Body of pancreas (tissue), 4 donors: Measurements from ENCODE around the gene HDLBP. TPM values are rescaled to one million over a fixed set of nuclear protein-coding genes. Genes with fewer than 3 reads are reported as not detected.

Experiments used
- ATAC-seq: fragments of 150-250 bp; one replicate; pipeline ENCODE4 v1.9.1; 2016
- DNase-seq, 4 donors: peaks; one replicate each; pipeline ENCODE4 v3.0.0-alpha.2; 2019
- H3K27ac ChIP-seq, 4 donors: fragments of 200-600 bp; sonication (generic); 1 replicate in 3 of 4; 2 replicates in 1 of 4; pipeline versions ENCODE4 v1.5.1 to v1.6.1; 2016 to 2019; ENCODE audit warnings: mild to moderate bottlenecking in 1 of 4, mixed read lengths in 1 of 4, moderate library complexity in 1 of 4
- H3K27me3 ChIP-seq, 2 donors: fragments of 200-600 bp; sonication (generic); one replicate each; pipeline ENCODE4 v1.6.0; 2016; ENCODE audit warnings: mild to moderate bottlenecking in 1 of 2
- H3K36me3 ChIP-seq, 2 donors: fragments of 200-600 bp; sonication (generic); replicated peaks in 1 of 2; 2 replicates each; pipeline ENCODE4 v1.5.1; 2016; ENCODE audit warnings: low read depth in 2 of 2; ENCODE audit not compliant: insufficient read depth in 1 of 2
- H3K4me1 ChIP-seq: fragments of 200-600 bp; sonication (generic); one replicate; pipeline ENCODE4 v1.6.0; 2016
- H3K4me3 ChIP-seq, 2 donors: fragments of 200-600 bp; sonication (generic); 1 replicate in 1 of 2; 2 replicates in 1 of 2; pipeline ENCODE4 v1.5.1; 2016 to 2019
- H3K9me3 ChIP-seq, 3 donors: fragments of 200-600 bp; sonication (generic); 1 replicate in 2 of 3; 2 replicates in 1 of 3; pipeline ENCODE4 v1.5.1; 2016
- POLR2A ChIP-seq, 3 donors: fragments of 450-650 bp; IDR thresholded peaks; one replicate each; pipeline ENCODE4 v1.6.1; 2016; ENCODE audit warnings: antibody characterized with exemption in 3 of 3, mild to moderate bottlenecking in 2 of 3
- WGBS, 2 donors: methylation state at CpG; one replicate each; pipeline ENCODE4 v1.1.5; 2017; 5-methylcytosine and 5-hydroxymethylcytosine counted together
- intact Hi-C: fragments of 100-400 bp; cut with DNase I; formaldehyde crosslinking; loops from one replicate; pipeline ENCODE4 v1.15.1; 2023
- total RNA-seq, 2 donors: library from RNA; depleted of rRNA; stranded (reverse); fragments of >200 nt; gene quantifications; one replicate each; pipeline ENCODE4 v1.1.0, GENCODE V29; 2016
- TF ChIP-seq, protein P1 (sequence below), 7 experiments: fragments of 450-650 bp in 4 of 7; fragments of 200-600 bp in 3 of 7; sonication (generic) in 3 of 7; IDR thresholded peaks; one replicate each; pipeline ENCODE4 v1.5.1; 2016 to 2019; ENCODE audit warnings: antibody characterized with exemption in 7 of 7

HDLBP gene
- total RNA-seq, 2 donors from 2014 or later: 501 to 612 TPM

DNA sequence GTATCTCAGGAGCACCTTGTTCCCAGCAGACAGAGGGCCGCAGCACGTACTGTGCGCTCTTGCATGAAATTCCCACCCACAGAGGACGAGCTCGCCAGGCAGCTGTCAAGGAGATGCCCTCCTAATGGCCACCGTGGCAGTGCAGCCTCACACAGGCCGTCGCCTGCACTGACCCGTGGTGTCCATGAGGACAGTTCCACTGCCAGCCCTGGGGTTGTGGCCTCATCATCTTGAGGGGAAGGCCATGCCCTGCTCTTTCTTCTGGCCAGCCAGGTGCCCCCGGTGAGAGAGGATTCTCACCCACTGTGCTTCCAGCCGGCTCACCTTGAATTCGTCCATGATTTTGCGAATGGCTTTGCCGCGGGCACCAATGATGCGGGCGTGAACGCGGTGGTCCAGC is 85.0 kb downstream of the HDLBP start:
- H3K4me3 ChIP-seq: no peak overlapping the region
- H3K9me3 ChIP-seq: no peaks in the 10 kb centered on the region
- DNase-seq (peak in 3 of 4 donors; percentile 44 to 52 (median 51)), ATAC-seq (no peak)
- WGBS, 2 donors: 87 to 91% methylated on average over 16 to 18 of the region's 19 CpGs
- H3K27me3 ChIP-seq: no peaks in the 10 kb centered on the region
- no peaks in the 10 kb centered on the region for H3K4me1 ChIP-seq
- no peak overlapping the region for H3K27ac ChIP-seq
- peaks cover 35 to 78% of the 10 kb centered on the region in 2 donors for H3K36me3 ChIP-seq
- intact Hi-C loops: no loop called here
- TF ChIP-seq POLR2A (IDR thresholded peaks at IDR 0.05): no peak
- TF ChIP-seq, protein P1, sequence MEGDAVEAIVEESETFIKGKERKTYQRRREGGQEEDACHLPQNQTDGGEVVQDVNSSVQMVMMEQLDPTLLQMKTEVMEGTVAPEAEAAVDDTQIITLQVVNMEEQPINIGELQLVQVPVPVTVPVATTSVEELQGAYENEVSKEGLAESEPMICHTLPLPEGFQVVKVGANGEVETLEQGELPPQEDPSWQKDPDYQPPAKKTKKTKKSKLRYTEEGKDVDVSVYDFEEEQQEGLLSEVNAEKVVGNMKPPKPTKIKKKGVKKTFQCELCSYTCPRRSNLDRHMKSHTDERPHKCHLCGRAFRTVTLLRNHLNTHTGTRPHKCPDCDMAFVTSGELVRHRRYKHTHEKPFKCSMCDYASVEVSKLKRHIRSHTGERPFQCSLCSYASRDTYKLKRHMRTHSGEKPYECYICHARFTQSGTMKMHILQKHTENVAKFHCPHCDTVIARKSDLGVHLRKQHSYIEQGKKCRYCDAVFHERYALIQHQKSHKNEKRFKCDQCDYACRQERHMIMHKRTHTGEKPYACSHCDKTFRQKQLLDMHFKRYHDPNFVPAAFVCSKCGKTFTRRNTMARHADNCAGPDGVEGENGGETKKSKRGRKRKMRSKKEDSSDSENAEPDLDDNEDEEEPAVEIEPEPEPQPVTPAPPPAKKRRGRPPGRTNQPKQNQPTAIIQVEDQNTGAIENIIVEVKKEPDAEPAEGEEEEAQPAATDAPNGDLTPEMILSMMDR (IDR thresholded peaks at IDR 0.05): no peak

DNA sequence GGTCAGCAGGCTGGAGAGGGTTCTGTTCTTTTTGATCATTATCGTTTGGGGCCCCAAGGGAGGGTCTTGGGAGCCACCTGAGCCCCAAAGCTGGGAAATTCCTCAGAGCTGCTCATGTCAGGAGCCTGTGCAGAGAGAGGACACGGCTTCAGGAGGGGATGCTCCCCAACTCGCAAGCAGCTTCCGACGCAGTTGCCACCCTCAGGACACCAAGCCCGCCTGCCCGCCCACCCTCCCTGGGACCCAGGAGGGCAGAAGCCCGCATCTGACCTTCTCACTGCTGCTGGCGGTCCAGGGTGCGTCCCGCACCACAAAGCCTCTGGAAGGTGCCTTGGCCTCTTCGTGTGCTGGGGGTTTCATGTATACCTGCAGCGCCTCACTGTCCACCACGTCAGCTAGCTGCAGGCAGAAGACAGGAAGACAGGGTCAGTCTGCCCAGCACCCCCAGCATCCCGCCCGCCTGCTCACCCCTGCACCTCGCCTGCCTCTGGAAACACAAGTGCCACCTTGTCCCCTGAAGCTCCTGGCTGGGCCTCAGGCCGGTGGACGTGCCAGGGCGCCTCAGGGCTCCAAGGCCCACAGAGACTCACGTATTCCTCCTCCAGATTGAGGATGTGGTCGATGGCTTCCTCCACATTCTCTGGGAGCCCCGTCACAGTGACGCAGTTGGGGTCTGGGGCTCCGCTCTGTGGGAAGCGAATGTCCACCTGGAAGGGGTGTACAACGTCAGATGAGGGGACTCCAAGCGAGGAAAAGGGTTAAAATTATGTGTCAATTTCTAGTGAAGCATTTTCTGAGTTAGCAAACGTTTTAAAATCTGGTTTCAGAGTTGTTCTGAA is 85.7 kb downstream of the HDLBP start:
- ATAC-seq (no peak), DNase-seq (no peak)
- no peaks in the 10 kb centered on the region for H3K27me3 ChIP-seq
- TF ChIP-seq POLR2A (IDR thresholded peaks at IDR 0.05): no peak
- TF ChIP-seq, protein P1 (IDR thresholded peaks at IDR 0.05): no peak
- intact Hi-C loops: no loop called here
- no peaks in the 10 kb centered on the region for H3K9me3 ChIP-seq
- WGBS, 2 donors: 86 to 90% methylated on average over 8 to 28 of the region's 29 CpGs
- H3K4me3 ChIP-seq: no peak overlapping the region
- H3K36me3 ChIP-seq: peaks cover 32 to 72% of the 10 kb centered on the region in 2 donors
- H3K27ac ChIP-seq: peak overlapping the region in 1 of 4 donors; percentile 1
- H3K4me1 ChIP-seq: peaks cover 2% of the 10 kb centered on the region

DNA sequence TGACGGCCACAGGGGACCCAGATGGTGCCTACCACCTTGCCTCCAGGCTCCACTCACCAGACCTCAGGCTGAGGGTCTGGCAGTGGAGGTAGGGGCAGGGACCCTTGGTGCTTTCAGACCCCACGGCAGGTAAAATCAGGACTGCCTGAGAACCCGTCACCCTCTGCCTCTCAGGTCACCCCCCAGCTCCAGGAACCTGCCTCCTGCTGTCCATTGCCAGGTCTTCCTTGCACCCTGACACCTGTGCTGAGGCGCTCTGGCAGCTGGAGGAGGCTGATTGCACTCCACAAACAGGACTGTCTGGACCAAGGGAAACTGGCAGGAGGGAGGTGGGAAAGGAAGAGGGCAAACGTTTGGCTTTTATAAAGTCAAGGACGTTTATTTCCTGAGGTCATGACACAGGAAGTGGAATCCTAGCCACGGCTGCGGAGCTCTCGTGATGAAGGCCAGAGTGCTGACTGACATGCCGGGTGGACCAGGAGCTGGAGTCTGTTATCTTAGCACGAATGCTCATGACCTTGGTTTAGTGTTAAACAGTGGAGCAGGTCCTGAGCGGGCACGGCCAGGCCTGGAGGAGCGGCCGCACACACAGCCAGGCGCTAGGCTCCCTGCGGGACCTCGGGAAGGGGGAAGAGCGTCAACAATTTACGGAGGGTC is 86.5 kb downstream of the HDLBP start:
- Histone ChIP-seq H3K36me3 (peaks cover 24 to 64% of the 10 kb centered on the region in 2 donors), H3K27ac (peak overlapping the region in 1 of 4 donors; percentile 1), H3K27me3 (no peaks in the 10 kb centered on the region), H3K4me1 (peaks cover 10% of the 10 kb centered on the region), H3K9me3 (no peaks in the 10 kb centered on the region), H3K4me3 (no peak overlapping the region)
- intact Hi-C loops: no loop called here
- ATAC-seq (no peak), DNase-seq (no peak)
- TF ChIP-seq, protein P1 (IDR thresholded peaks at IDR 0.05): no peak
- TF ChIP-seq POLR2A (IDR thresholded peaks at IDR 0.05): no peak
- 59 to 70% methylated on average over 17 to 20 of the region's 20 CpGs for WGBS, 2 donors

DNA sequence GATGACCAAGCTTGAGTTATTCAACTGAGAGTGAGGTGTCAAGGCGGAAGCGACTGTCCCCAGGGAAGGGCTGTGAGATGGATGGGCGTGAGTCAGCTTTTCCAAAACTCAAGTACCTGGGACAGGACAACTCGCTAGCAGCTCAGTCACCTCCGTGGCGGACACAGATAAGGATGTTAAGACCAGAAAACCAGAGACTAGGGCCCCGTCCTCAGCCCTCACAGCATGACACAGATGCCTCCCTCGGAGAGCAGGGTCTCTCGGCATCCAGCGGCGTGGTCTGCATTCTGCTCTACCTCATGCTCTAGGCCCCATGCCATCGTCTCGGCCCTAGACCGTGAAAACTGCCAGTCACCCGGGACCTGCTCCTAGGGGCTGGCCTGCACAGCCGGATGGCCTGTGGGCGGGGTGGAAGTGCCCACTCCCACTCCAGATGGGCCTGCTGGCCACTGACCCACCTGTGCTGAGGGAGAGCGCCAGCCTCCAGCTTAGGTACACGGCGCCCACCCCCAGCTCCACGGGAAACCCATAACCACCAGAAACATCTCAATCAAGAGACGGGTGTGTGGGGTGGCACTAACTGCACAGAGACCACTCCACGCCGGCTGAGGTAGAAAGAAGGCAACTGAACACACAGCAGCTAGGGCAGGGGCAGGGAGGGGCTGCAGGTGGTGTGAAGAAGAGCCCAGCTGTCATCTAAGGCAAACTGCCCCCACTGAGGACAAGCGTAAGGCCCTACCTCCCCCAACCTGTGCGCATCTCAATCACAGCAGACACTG is 87.2 kb downstream of the HDLBP start:
- intact Hi-C loops: no loop called here
- peak overlapping the region in 1 of 4 donors; percentile 1 for H3K27ac ChIP-seq
- TF ChIP-seq POLR2A (IDR thresholded peaks at IDR 0.05): no peak
- TF ChIP-seq, protein P1 (IDR thresholded peaks at IDR 0.05): no peak
- no peak overlapping the region for H3K4me3 ChIP-seq
- no peak for ATAC-seq
- H3K4me1 ChIP-seq: peaks cover 14% of the 10 kb centered on the region
- H3K9me3 ChIP-seq: no peaks in the 10 kb centered on the region
- no peak for DNase-seq
- WGBS, 2 donors: 90% methylated on average over 12 to 26 of the region's 26 CpGs
- H3K36me3 ChIP-seq: peaks cover 22 to 57% of the 10 kb centered on the region in 2 donors
- H3K27me3 ChIP-seq: no peaks in the 10 kb centered on the region
